ENCODE measurements around the gene DPP7.
"Not testable (repeated sequence)": the region's sequence is repeated elsewhere in the genome, so short reads cannot be mapped to it uniquely, and the experiment has no call there.

GRCh38 chr9:137135154-137135553 lies 20.6 kb upstream of the DPP7 start:
- TF ChIP-seq POLR2A, CTCF (IDR thresholded peaks at IDR 0.05): not testable (repeated sequence)
